HepG2 (cell line): ENCODE results near the gene SSX2IP.

Experiments used
- E2F1 ChIP-seq: sonication (generic); formaldehyde crosslinking; IDR thresholded peaks from 2 replicates; pipeline ENCODE4 v1.5.0; 2020; ENCODE audit warnings: missing genetic modification reagents
- FOXP4 ChIP-seq: sonication (generic); formaldehyde crosslinking; IDR thresholded peaks from 2 replicates; pipeline ENCODE4 v1.4.0; 2020; ENCODE audit warnings: missing genetic modification reagents
- HDAC6 ChIP-seq: fragments of 200-600 bp; sonication (generic); IDR thresholded peaks from 2 replicates; pipeline ENCODE4 v1.7.0; 2017; ENCODE audit warnings: mild to moderate bottlenecking, antibody characterized with exemption, low read length, low read depth
- MXD3 ChIP-seq: IDR thresholded peaks from 2 replicates; pipeline ENCODE4 v1.6.1; 2016; ENCODE audit warnings: mild to moderate bottlenecking, missing biosample characterization, missing genetic modification reagents
- NR2F6 ChIP-seq, 2 experiments: IDR thresholded peaks; 2 replicates each; pipeline ENCODE4 v1.6.1; 2016; ENCODE audit warnings: antibody characterized with exemption in 1 of 2, mild to moderate bottlenecking in 1 of 2
- POGK ChIP-seq: sonication (generic); formaldehyde crosslinking; conservative IDR thresholded peaks from 2 replicates; pipeline ENCODE4 v1.8.0; 2022; ENCODE audit warnings: mild to moderate bottlenecking, moderate library complexity, missing genetic modification reagents
- POLR2A ChIP-seq, 2 experiments: IDR thresholded peaks; 2 replicates each; pipeline ENCODE4 v1.6.1; 2011; ENCODE audit warnings: low read depth in 2 of 2, low read length in 2 of 2, mild to moderate bottlenecking in 1 of 2, moderate library complexity in 1 of 2; ENCODE audit not compliant: insufficient read depth in 1 of 2
- ZNF121 ChIP-seq: sonication (generic); formaldehyde crosslinking; IDR thresholded peaks from 2 replicates; pipeline ENCODE4 v1.5.0; 2020; ENCODE audit warnings: mild to moderate bottlenecking, missing genetic modification reagents
- ZNF280B ChIP-seq: sonication (generic); formaldehyde crosslinking; IDR thresholded peaks from 2 replicates; pipeline ENCODE4 v1.5.0; 2020; ENCODE audit warnings: missing genetic modification reagents, mild to moderate bottlenecking, borderline replicate concordance

GRCh38 chr1:84731519-84731918 is 41.3 kb upstream of the SSX2IP start:
- TF ChIP-seq E2F1: no peak
- TF ChIP-seq MXD3: no peak
- TF ChIP-seq HDAC6: no peak
- TF ChIP-seq NR2F6 (IDR thresholded peaks at IDR 0.05): no peak
- no peak for TF ChIP-seq NR2F6 (CRISPR knock-in tag; IDR thresholded peaks at IDR 0.05)
- no peak for TF ChIP-seq ZNF121
- no peak for TF ChIP-seq POGK (CRISPR knock-in tag)
- TF ChIP-seq ZNF280B (CRISPR knock-in tag): no peak
- TF ChIP-seq POLR2A (IDR thresholded peaks at IDR 0.05; ENCODE audit: insufficient read depth in 1 of 2, low read depth in 2 of 2, low read length in 2 of 2): no peak
- TF ChIP-seq FOXP4 (CRISPR knock-in tag): no peak
